Chondrocyte (in vitro differentiated cells): ENCODE results near the gene NECAB3. TPM values are rescaled to one million over a fixed set of nuclear protein-coding genes. Genes with fewer than 3 reads are reported as not detected.

Experiments used
- DNase-seq: peaks from one replicate; pipeline ENCODE4 v3.0.0; 2021; ENCODE audit warnings: mixed read lengths, low spot score
- H3K27ac Mint-ChIP-seq: one replicate; pipeline ENCODE4 v1.8.0; 2021; ENCODE audit warnings: mild to moderate bottlenecking, moderate library complexity, mixed read lengths; ENCODE audit not compliant: unreplicated experiment
- H3K27me3 Mint-ChIP-seq: 2 replicates; pipeline ENCODE4 v1.8.0; 2021; ENCODE audit warnings: low read depth, mixed read lengths
- H3K36me3 Mint-ChIP-seq: 2 replicates; pipeline ENCODE4 v1.8.0; 2021; ENCODE audit warnings: low read depth, mixed read lengths
- H3K4me1 Mint-ChIP-seq: 2 replicates; pipeline ENCODE4 v1.8.0; 2021; ENCODE audit warnings: low read depth, mild to moderate bottlenecking, mixed read lengths
- H3K4me3 Mint-ChIP-seq: one replicate; pipeline ENCODE4 v1.8.0; 2021; ENCODE audit warnings: mild to moderate bottlenecking, moderate library complexity, mixed read lengths; ENCODE audit not compliant: unreplicated experiment
- H3K9me3 Mint-ChIP-seq: 2 replicates; pipeline ENCODE4 v1.8.0; 2021; ENCODE audit warnings: low read depth, mixed read lengths
- CTCF ChIP-seq: fragments of 200-600 bp; sonication (generic); IDR thresholded peaks from 2 replicates; pipeline ENCODE4 v1.5.0; 2021; ENCODE audit warnings: antibody characterized with exemption, mild to moderate bottlenecking, moderate library complexity
- total RNA-seq: library from RNA; stranded (reverse); gene quantifications from 3 replicates; pipeline ENCODE4 v1.2.1, GENCODE V29; 2021

NECAB3 gene
- total RNA-seq, 1 donor from 2014 or later = 32.5 TPM

- H3K27me3 Mint-ChIP-seq = no peaks in the 10 kb centered on the region
- H3K27ac Mint-ChIP-seq = no peak overlapping the region
- no peaks in the 10 kb centered on the region for H3K4me1 Mint-ChIP-seq
- DNase-seq = no peak
- H3K4me3 Mint-ChIP-seq = no peak overlapping the region
- TF ChIP-seq CTCF = no peak
- H3K9me3 Mint-ChIP-seq = no peaks in the 10 kb centered on the region
- peaks cover 47% of the 10 kb centered on the region for H3K36me3 Mint-ChIP-seq
Observed at GRCh38 chr20:33624399-33624798, 49.8 kb downstream of the NECAB3 start.

GRCh38 chr20:33622705-33623365 is 51.4 kb downstream of the NECAB3 start:
- H3K27me3 Mint-ChIP-seq = no peaks in the 10 kb centered on the region
- no peak overlapping the region for H3K4me3 Mint-ChIP-seq
- peaks cover 37% of the 10 kb centered on the region for H3K36me3 Mint-ChIP-seq
- H3K27ac Mint-ChIP-seq = no peak overlapping the region
- H3K4me1 Mint-ChIP-seq = no peaks in the 10 kb centered on the region
- TF ChIP-seq CTCF = no peak
- H3K9me3 Mint-ChIP-seq = no peaks in the 10 kb centered on the region
- no peak for DNase-seq

GRCh38 chr20:33621717-33622400 is 52.4 kb downstream of the NECAB3 start:
- Mint-ChIP-seq H3K27me3 (no peaks in the 10 kb centered on the region), H3K4me3 (no peak overlapping the region), H3K4me1 (no peaks in the 10 kb centered on the region), H3K9me3 (no peaks in the 10 kb centered on the region), H3K27ac (no peak overlapping the region), H3K36me3 (peaks cover 32% of the 10 kb centered on the region)
- no peak for TF ChIP-seq CTCF
- DNase-seq = no peak

- Mint-ChIP-seq H3K4me3 (no peak overlapping the region), H3K4me1 (no peaks in the 10 kb centered on the region), H3K9me3 (no peaks in the 10 kb centered on the region), H3K36me3 (peaks cover 25% of the 10 kb centered on the region), H3K27ac (no peak overlapping the region), H3K27me3 (no peaks in the 10 kb centered on the region)
- no peak for DNase-seq
- TF ChIP-seq CTCF = no peak
Observed at GRCh38 chr20:33612001-33612400, 62.2 kb downstream of the NECAB3 start.

GRCh38 chr20:33611106-33611505 is 63.1 kb downstream of the NECAB3 start:
- no peaks in the 10 kb centered on the region for H3K9me3 Mint-ChIP-seq
- no peak overlapping the region for H3K27ac Mint-ChIP-seq
- no peak for TF ChIP-seq CTCF
- H3K4me3 Mint-ChIP-seq = no peak overlapping the region
- no peaks in the 10 kb centered on the region for H3K4me1 Mint-ChIP-seq
- no peak for DNase-seq
- H3K36me3 Mint-ChIP-seq = peaks cover 26% of the 10 kb centered on the region
- H3K27me3 Mint-ChIP-seq = no peaks in the 10 kb centered on the region
